ENCODE data around the gene HRG.

GRCh38 chr3:186617036-186617946 is 48.5 kb upstream of the HRG start:
- no peak for TF ChIP-seq POLR2A (IDR thresholded peaks at IDR 0.05; ENCODE audit: low read depth, low read length)
- peak; percentile 98 for TF ChIP-seq CTCF (IDR thresholded peaks at IDR 0.05; ENCODE audit: extremely low read depth in 1 of 2, insufficient read depth in 1 of 2, low read depth in 1 of 2, low read length in 2 of 2)
- TF ChIP-seq POLR2AphosphoS5 (IDR thresholded peaks at IDR 0.05; ENCODE audit: insufficient read depth, low read depth, low read length) = no peak

All from endothelial cell of umbilical vein (primary cell).